Inflammatory macrophage treated with lipopolysaccharide for 1 hour (primary cell): ENCODE measurements around the gene CD1B.
A peak's percentile ranks its signal among the peaks of the same experiment; 100 is the strongest.
"Not testable (repeated sequence)": the region's sequence is repeated elsewhere in the genome, so short reads cannot be mapped to it uniquely, and the experiment has no call there.

Source experiments
- DNase-seq, 2 donors: peaks; one replicate each; pipeline ENCODE4 v3.0.0-alpha.2; 2020 to 2022

The CD1B gene

DNA sequence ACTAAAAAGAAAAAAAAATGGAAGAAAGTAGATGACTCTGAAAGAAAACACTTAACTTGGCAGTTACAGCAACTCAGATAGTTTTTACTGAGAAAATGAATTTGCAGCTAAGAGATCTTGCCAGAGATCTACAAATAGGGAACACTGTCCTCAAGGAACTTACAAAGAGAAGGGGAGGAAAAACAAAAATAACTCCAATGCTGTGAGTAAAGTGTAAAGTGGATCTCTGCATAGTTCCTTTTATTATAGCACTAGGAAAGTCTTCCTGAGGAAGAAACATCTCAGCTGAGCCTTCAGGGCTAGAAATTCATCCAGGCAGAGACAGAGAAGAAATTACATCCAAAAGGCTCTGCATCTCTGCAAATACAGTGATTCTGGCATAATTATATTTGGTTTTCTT is 3.9 kb downstream of the CD1B start:
- DNase-seq, result no peak

DNA sequence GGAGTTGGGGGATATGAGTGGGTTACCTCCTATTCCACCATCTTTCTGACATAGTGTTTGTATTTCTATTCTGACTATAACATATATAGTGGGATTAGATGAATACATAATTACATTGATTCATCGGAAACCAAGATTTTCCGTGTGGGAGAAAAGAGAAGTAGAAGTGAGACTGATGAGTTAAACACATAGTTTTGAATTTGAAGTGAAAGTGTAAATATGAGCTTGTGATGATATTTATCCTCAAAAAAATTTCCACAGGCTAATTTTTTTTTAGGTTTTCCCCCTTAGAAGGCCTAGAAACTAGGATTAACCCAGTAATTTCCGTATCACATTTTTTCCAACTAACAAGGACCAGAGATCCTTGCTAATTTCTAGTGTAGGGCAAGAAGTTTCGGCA is 6.9 kb downstream of the CD1B start:
- DNase-seq, result peak; percentile 60 to 67

GRCh38 chr1:158323866-158324265 is 7.5 kb downstream of the CD1B start:
- no peak for DNase-seq

DNA sequence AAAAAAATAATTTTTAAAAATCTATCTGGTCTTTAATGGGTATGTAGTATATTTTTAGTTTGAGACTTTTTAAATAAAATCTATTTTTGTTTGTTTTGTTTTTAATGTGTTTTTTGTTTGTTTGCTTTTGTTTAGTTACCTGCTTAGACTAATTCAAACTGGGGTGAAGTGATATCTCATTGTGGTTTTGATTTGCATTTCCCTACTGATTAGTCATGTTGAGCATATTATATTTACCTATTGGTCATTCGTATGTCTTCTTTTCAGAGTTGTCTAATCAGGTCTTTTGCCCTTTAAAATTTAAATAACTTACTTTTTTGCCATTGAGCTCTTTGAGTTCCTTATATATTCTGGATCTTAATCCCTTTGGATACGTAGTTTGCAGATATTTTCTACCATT is 20.3 kb downstream of the CD1B start:
- DNase-seq, result no peak

DNA sequence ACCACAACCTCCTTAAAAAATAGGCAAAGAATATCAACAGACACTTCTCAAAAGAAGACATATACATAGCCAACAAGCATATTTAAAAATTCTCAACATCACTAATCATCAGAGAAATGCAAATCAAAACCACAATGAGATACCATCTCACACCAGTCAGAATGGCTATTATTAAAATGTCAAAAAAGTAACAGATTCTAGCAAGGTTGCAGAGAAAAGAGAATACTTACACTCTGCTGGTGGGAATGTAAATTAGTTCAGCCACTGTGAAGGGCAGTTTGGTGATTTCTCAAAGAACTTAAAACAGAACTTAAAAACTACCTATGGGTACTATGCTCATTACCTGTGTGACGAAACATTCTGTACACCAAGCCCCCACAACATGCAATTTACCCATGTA is 20.7 kb downstream of the CD1B start:
- no peak for DNase-seq

GRCh38 chr1:158295791-158296190 is 35.5 kb downstream of the CD1B start:
- DNase-seq, result no peak

GRCh38 chr1:158290321-158290844 is 40.9 kb downstream of the CD1B start:
- DNase-seq, result peak; percentile 54 to 62

DNA sequence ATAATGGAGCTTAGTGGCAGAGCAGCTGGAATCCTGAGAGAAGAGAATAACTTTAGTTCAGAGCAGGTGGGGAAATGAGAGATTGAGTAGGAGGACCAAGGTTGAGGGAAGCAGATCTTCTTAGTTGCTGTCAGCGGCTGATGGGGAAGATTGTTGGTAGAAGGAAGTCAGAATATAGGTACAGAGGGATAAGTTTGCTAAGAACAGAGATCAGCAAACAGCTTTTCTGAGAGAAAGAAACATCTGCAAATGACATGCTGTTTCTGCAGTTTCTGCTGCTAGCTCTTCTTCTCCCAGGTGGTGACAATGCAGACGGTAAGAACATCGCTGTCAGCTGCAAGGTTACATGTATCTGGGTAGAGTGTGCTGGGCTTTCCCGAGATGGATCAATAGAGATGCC is 41.5 kb downstream of the CD1B start, which contains the start of gene CD1C:
Gene CD1C, plus strand, starts transcription at position 113 of the 400 bp plus-strand sequence. Its CDS starts 142 bp downstream, at position 255.
- no peak for DNase-seq

DNA sequence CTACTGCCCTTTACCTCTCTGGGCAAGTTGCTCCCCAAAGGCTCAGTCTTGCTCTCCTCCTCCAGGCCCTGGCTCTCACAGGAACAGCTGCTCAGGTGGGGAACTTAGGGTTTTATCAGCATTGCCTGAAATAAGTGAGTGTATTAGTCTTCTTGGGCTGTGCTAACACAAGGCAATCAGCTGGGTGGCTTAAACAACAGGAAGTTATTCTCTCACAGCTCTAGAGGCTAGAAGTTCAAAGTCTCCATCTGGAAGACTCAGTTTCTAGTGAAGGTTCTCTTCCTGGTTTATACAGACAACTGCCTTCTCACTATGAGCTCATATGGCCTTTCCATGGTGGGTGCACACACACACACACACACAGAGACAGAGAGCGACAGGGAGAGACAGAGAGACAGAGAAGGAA is 44.4 kb downstream of the CD1B start:
- peak in 1 of 2 donors; percentile 31 for DNase-seq

DNA sequence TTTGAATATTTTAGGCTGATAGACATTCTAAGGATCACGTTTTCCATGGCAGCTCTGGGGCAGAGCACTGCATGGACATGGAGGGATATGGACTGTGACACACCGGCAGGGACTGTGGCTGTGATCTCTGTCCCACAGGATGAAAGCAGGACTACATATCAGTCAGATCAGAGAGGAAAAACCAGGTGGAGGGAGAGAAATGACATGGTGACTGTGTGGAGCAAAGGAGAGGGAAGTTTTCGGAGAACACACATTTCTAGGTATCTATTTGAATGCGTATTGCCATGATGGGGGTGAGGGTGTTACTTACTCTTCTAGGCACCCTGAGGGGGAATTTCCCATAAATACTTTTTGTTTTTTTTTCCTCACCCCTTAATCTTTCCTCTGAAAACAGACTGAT is 44.8 kb downstream of the CD1B start:
- no peak for DNase-seq

GRCh38 chr1:158285756-158286241 is 45.5 kb downstream of the CD1B start:
- peak; percentile 97 to 100 for DNase-seq

DNA sequence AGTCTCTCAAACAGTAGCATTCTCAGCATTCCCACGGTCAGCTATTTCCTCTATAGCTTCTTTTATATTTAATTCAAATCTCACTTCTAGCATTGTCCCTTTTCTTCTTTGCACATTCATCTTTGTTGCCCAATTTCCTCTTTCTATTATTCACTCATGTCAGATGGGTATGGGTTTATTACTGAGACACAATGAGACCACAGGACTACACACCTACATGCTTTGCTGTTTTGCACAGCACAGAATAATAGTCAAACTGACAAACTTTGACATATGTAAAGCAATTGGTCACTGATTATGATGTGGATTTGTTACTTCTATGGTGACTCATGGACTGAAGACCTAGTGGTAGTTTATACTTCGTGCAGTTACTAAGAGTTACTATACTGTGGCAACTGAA is 47.4 kb downstream of the CD1B start:
- peak; percentile 69 to 96 for DNase-seq

- DNase-seq, result not testable (repeated sequence)
These were observed 48.9 kb downstream of the CD1B start for GRCh38 chr1:158282421-158282820.
